GM19452 (cell line): ENCODE data around the gene RWDD1.
"Not testable (repeated sequence)": the region's sequence is repeated elsewhere in the genome, so short reads cannot be mapped to it uniquely, and the experiment has no call there.

Source experiments
- ATAC-seq: cut with Tn5 transposase; IDR thresholded peaks from one replicate; pipeline ENCODE4 v1.9.1; 2021; ENCODE audit not compliant: unreplicated experiment

Gene RWDD1

DNA sequence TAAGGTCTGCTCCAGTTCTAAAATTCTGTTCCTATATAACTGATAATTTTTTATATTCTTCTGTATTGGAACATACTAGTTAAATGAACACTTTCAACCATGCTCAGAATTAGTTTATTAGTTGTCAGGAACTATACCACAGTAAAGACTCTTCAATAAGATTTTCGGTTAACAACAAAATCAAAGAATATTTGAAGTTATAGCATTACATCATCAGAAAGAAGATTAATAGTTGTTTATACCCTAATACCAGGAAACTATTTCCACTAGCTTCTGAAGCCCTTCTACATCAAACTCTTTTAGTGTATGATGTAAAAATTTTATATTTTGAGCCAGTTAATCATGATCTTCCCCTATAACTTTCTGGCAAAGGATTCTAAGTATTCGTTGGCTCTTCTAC is 11.2 kb upstream of the RWDD1 start:
- no peak for ATAC-seq

DNA sequence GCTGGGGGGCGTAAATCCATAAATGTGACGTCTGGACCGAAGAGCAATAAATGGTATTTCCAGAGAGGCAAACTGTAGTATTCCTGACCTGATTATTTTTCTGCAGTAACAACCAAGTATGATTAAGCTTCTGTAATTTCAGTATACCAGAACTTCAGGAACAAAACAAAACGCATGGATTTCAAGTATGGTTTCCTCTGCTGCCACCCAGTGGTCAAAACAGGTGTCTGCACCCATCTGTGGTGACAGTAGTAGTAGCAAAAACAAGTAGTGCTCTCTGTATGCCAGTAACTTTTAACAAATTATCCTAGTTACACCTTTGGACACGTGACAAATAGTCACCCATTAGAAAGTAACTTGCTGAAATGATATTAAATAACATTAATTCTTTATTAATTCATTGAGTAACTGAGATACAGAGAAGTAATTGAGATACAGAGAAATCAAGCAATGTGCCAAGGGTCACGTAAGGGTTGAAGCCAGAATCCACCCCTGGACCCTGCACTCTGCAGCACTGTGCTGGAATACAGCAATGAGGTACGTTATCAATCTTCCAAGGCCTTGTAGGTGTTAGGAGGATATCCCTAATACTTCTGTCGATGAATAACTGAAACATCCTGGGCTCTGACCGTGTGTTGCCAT is 9.8 kb upstream of the RWDD1 start:
- peak; percentile 70 for ATAC-seq

DNA sequence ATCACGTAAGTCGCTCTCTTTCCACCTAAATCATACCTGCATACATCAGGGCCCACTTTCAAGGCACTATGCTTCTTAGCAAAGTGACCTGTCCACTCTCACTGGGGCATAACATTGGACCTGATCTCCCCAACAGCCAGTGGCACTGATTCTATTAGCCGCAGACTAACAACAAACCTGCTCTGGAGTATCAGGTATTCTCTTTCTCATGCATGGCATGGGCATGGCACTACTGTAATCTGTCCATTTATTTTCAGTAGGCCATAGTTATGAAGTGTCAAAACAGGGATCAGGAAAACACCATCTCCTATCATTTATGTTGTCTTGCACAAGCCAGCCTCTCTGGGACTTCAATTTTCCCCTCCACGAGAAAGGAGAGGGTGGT is 9.3 kb upstream of the RWDD1 start:
- no peak for ATAC-seq

DNA sequence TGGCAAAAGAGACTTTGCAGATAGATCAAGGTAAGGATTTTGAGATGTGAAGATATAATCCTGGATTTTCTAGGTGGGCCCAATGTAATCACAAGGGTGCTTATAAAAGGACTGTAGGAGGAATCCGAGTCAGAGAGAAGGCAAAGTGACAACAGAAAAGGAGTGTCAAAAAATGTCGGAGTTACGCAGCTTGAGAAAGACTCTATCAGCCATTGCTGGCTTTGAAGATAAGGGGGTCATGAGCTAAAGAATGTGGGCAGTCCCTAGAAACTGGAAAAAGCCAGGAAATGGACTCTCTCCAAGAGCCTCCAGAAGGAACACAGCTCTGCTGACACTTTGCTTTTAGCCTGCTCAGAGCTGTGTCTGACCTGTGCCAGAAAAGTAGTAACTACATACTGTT is 8.7 kb upstream of the RWDD1 start:
- no peak for ATAC-seq

DNA sequence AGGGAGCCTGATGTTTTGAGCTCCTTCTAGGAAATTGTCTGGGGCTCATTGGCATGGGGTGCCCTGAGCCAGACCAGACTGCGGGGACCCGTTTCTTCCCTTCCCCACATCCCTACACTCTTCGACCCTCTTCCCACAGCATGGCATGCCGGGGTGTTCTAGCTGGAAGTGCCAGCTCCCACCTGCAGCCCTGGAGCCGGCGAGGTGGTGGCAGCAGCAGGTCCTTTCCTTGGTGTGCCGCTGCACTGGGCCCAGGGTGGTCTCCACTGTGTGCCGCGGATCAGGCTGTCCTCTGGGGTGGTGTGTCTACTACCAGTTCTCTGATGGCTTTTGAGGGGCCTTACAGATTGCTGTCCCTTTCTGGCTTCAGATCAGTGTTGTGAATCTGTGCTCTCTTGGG is 7.5 kb upstream of the RWDD1 start:
- no peak for ATAC-seq

DNA sequence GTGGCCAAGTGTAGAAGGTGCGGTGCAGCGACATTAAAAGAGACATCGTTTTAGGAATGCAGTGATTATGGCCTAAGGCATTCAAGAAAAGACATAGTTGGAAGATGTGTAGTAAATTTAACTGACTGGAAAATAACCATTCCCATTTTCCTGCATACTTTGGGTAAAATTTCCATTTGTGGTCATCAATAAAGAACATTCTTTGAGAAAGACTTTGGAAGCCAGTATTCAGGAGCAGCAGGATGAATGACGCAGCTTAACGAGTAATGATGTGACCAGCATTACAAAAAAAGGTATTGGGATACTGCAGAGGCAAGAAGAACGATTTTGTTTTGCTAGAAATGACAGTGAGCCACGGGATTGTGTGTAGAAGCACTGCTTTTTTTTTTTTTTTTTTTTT is 7.0 kb upstream of the RWDD1 start:
- no peak for ATAC-seq

DNA sequence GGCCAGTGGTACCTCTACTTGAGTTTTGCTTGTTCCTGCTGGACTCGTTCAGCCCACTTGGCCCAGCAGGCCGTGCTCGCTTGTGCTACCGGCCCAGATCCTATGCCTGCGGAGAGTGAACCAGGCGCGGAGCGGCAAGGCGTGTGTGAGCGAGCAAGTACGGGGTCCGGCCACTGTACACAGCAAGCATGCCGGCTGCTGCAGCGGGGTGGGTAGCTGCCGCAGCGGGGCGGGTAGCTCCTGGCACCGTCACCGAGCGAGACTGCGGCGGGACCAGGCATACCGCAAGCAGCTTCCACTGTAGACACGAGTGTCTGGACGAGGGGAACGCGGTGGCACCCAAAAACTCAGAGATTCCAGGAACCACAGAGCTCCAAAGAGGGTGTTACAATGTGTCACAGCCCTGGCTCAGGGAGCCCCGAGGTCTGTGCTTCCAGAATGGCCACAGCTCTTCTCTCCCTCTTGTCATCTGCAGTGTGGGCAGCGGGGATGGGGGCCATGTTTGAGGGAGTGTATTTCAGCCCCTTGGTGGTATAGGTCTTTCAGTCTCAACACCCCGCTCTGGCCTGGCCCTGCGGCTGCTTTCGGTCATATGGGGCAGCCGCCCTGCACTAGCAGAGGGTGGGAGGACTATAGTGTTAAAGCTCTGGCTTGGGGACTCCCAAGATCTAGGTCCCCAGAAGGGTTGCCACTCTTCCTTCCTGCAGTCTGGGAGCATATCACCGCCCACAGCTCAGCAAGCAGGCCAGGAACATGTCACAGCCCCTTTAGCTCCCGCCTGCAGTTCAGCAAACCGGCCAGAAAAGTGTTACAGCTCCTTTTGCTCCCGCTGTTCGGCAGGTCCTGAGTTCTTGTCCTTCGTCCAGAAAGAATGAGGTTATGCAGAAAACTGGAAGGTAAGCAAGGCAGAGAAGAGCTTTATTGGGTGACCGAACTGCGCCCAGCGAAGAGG is 6.1 kb upstream of the RWDD1 start:
- no peak for ATAC-seq

DNA sequence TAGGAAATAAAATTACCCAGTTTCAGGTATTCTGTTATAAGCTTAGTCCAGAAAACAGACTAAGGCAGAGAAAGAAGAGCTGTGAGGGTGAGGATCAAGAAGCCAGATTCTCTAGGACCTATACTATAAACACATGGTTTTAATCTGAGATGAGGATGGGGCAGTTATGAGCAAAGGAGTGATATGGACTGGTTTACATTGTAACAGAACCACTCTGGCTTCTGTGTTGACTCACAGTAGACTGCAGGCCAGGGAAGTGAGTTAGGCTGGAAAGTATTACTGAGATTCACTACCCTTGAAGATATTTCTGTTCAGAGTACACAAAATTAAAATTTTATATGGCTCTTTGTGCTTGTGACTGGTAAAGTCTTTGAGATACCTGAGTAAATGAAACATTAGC is 3.2 kb upstream of the RWDD1 start:
- no peak for ATAC-seq

DNA sequence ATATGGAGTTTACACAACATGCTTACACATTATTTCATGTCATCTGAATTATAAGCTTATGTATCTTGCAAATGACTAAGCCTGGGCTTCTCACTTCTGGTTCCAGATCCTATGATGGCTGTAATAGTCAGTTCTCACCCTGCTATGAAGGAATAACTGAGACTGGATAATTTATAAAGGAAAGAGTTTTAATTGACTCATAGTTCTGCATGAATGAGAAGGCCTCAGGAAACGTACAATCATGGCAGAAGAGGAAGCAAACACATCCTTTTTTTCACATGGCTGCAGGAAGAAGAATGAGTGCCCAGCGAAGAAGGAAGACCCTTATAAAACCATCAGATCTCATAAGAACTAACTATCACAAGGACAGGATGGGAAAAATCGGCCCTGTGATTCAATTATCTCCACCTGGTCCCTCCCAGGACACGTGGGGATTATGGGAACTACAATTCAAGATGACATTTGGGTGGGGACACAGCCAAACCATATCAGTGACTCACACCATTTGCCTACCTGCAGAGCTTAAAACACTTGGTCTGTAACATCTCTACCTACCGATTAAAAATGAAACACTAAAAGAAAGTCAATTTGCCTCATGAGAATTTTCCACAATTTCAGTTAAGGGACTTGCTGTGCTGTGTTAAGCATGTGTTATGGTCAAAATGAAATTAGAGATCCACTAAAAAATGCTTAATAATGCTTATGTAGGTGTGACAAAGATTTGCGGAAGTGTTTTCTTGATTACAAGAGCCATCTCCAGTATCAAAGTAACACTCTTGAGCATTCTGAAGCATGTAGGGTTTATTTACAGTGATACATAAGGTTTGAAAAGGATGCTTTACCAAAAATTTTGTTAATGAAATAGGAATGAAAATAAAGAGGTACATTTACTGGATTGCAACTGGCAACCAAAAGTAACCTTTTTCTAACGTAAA is 2.2 kb upstream of the RWDD1 start:
- no peak for ATAC-seq

DNA sequence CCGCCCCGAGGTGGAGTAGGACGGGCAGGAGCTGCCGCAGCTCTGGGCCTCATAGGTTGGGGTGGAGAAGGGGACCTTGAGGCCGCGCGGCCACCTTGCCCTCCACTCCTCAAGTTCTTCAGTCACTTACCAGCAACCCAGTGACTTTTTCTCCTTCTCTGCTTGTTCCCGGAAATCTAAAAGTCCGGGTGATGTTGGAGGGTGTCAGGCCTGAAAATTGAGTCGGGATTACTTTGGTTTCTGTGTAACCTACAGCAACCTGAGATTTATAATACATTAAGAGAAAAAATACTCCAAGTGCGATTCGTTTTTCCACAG is 338 bp downstream of the RWDD1 start:
- no peak for ATAC-seq

DNA sequence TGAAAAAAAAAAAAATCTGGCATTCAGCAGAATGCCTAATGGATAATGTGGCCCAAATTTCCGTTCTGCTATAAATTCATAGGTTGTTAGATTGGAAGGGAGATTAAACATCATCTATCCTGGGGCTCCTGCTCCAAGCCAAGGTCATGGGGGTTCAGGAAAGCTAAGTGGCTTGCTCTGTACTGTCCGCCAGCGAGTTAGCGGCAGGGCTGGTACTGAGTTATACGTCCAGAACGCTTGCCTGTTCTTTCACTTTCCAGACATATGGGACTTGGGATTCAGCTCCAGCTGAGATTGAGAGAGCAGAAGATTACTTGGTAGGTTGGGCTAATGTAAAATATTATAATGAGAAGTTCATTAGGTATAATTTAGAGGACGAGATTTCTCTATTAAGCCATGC is 858 bp downstream of the RWDD1 start:
- ATAC-seq, result no peak

DNA sequence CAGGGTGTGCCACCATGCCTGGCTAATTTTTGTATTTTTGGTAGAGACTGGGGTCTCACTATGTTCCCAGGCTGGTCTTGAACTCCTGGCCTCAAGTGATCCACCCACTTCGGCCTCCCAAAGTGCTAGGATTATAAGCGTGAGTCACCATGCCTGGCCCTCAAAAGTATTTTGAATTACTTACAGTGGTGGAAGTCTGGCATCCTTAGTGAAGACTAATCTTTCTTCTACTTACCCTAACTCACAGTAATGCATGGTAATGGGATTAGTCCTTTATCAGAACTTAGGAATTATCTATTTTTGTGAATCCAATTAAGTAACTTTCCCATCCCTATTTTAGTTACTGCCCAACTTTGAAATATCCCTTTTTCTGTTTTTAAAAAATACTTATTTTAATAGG is 3.9 kb downstream of the RWDD1 start:
- ATAC-seq, result no peak

DNA sequence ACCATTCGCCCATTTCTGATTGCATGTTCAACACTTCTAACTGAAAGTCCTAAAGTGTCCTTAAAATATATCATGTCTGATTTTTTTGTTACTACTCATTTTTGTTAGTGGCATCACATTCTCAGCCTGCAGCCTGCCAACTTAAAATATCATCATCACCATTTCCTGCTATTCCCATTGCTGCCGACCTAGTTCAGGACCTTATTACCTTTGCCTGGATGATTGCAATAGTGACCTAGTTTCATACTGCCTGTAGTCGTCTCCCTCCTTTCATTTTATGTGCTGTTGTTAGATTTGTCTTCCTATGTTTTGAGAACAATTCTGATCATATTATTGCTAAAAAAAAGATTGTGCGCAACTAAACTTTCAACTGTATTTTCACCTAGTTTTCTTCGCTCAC is 6.2 kb downstream of the RWDD1 start:
- ATAC-seq, result no peak

DNA sequence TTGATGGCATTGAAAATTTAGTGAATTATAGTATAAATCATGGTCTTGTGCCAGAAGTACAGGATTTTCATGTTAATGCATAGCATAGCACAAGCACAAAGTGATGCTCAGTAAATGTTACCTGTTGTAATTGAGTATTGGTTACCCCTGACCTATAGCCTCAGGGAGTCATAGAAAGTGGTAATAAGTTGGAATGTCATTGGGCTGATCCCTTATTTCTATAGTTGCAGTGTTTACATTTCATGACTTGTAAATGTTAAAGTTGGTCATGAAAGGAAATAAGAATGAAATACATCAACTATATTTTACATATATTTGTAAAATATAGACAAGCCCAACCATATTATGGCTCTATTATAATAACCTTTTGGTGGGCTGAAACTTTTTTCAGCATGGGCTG is 7.0 kb downstream of the RWDD1 start:
- no peak for ATAC-seq

DNA sequence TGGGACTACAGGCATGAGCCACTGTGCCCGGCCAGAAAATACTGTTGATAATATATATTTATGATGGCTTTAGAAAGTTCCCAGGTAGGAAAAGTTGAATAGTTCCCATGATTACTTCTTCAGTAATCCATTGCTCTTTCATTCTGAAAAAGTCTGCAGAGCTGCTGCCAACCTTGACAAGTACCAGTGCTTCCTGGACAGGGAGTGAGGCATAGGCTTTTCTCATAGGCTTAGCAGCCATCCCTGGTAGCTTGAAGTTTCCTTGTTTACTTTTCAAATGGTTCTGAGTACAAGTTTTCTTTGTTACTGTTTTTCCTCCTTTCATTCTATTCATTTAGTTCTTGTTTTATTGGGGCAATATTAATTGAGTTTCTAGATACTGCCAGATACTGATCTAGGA is 7.8 kb downstream of the RWDD1 start:
- ATAC-seq, result no peak

DNA sequence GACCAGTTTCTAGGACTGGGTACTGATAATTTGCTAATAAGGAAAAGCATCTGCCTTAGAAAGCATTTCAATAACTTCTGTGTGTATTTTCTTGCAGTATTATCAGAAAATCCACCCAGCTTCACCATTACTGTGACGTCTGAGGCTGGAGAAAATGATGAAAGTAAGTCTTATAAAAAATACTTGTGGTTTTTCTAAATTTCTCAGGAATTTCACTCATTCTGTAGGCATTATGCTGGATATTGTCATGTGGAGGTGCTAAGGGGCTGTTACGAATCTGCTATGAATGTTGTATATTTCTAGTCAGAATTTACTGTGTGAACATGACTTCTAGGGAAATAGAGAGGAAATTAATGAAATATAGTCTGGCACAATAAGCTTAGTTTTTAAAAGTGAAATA is 8.9 kb downstream of the RWDD1 start:
- no peak for ATAC-seq

DNA sequence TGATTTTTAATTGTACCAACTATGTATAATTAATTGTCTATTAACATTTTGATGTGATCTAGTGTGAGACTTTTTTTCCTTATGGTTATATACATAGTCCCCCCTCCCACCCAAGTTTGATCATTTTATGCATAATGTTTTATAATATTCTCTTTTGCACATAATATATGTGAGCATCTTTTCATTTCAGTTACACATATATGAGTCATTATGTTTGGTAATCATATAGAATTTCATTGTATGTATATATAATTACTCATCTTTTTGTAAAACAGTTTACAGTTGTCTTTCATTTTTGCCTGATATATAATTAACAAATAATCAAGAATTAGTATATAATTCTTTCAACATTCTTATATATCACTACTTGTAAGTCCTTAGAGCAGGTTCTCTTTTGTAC is 15.0 kb downstream of the RWDD1 start:
- no peak for ATAC-seq

DNA sequence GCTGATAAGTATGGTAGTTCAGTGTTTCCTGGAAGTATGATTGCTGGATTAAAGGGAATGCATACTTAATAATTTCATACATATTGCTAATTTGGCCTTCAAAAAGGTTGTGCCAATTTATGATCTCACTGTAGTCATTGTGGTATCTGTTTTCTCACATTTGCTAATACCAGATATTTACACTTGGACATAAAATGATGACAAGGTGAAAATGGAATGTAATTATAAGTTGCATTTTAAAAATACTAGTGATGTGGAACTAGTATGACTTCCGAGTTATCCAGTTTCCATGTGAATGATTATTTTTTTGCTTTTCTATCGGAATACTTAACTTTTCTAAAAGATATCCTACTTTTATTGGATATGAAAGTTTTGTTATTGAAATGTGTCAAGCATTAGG is 15.4 kb downstream of the RWDD1 start:
- no peak for ATAC-seq

DNA sequence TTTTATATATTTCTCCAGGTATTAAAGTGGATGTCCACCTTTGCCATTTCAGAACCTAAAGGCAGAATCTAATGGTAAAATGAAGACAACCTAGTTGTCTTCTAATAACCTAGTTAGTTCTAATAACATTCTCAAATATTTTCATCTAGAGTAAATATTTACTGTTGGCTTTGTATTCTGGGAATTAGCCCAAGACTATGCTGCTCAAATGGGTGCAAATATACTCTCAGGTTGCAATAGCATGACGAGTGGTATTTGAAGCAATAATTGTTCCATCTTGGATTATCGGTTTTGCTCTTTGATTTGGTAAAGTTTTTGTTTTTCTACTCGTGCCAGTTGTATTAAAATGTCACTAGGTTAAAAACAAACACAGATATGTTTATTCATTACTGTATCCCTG is 23.9 kb downstream of the RWDD1 start:
- no peak for ATAC-seq

DNA sequence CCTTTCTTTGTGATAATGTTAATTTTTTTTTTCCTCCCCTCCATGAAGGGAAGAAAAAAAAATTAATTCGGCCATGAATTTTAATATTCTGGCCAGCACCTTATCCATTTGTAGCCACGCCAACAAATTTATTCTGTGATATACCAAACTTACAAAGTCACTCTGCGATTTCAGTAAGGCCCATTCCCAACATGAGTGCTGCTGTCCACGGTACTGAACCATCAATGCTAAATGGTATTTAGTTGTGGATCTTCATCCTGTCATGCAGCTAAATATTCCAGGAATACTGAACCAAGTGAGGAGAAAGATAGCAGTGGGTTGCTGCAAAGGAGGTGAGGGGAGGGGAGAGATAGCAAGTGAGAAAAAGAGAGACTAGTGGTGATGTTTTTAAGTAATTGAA is 25.5 kb downstream of the RWDD1 start:
- no peak for ATAC-seq

DNA sequence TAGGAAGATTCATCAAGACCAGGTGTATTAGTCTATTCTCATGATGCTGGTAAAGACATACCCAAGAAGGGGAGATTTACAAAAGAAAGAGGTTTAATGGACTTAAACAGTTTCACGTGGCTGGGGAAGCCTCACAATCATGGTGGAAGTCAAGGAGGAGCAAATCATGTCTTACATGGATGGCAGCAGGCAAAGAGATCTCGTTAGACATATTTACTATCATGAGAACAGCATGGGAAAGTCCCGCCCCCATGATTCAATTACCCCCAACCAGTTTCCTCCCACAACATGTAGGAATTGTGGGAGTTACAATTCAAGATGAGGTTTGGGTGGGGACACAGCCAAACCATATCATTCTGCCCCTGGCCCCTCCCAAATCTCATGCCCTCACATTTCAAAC is 32.6 kb downstream of the RWDD1 start:
- ATAC-seq, result not testable (repeated sequence)

DNA sequence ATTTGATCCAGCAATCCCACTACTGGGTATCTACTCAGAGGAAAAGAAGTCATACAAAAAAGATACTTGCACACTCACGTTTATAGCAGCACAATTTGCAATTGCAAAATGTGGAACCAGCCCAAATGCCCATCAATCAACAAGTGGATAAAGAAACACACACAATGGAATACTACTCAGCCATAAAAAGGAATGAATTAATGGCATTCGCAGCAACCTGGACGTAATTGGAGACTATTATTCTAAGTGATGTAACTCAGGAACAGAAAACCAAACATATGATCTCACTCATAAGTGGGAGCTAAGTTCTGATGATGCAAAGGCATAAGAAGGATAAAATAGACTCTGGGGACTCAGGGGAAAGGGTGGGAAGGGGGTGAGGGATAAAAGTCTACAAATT is 33.6 kb downstream of the RWDD1 start:
- not testable (repeated sequence) for ATAC-seq
